Panc1 (cell line): ENCODE results near the gene GLIS1.
"Not testable (repeated sequence)": the region's sequence is repeated elsewhere in the genome, so short reads cannot be mapped to it uniquely, and the experiment has no call there.

Experiments used
- CTCF ChIP-seq: fragments of 450-650 bp; IDR thresholded peaks from 2 replicates; pipeline ENCODE4 v1.5.1; 2017; ENCODE audit warnings: mild to moderate bottlenecking
- TCF7L2 ChIP-seq: IDR thresholded peaks from 2 replicates; pipeline ENCODE4 v1.6.1; 2011; ENCODE audit warnings: mild to moderate bottlenecking, low read depth, low read length, inconsistent platforms

- TF ChIP-seq CTCF, TCF7L2: not testable (repeated sequence)
Measured at GRCh38 chr1:53555620-53556326, 183.2 kb downstream of the GLIS1 start.
